PFSK-1 (cell line): ENCODE measurements around the gene RAB3IL1.

Source experiments
- POLR2AphosphoS5 ChIP-seq: IDR thresholded peaks from 2 replicates; pipeline ENCODE4 v1.6.1; 2012; ENCODE audit warnings: low read depth, mild to moderate bottlenecking, control low read depth, low read length, moderate library complexity
- TAF1 ChIP-seq: IDR thresholded peaks from 2 replicates; pipeline ENCODE4 v1.6.1; 2012; ENCODE audit warnings: low read length, control low read depth, borderline replicate concordance; ENCODE audit not compliant: insufficient read depth
- TF ChIP-seq, protein P1 (sequence below), 2 experiments: IDR thresholded peaks; 2 replicates each; pipeline versions ENCODE4 v1.6.1 to v1.8.0; 2011 to 2012; ENCODE audit warnings: low read depth in 2 of 2, low read length in 2 of 2, control low read depth in 1 of 2, inconsistent platforms in 1 of 2, mild to moderate bottlenecking in 1 of 2, moderate library complexity in 1 of 2; ENCODE audit not compliant: insufficient read depth in 1 of 2

DNA sequence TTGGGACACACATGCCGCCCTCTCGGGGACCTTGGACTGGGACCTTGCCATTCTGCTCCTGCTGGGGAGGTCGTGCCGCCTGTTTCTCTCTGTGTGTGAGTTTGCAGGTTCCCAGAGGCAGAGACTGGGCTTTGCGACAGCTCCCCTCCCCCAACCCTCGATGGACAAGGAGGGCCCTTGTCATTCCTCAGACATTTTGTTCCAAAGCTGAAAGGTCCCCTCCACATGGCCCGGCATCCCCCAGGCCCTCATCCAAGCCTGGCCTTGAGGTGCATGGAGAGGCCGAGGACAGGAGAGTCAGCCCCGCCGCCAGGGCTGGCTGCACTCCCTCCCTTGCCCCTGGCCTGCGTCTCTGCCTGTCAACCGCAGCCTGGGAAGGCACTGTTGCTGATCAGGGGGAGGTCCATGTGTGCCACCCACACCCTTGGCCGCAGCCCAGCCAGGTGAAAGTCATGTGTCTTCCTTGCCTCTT, 63.6 kb downstream of the RAB3IL1 start:
- no peak for TF ChIP-seq POLR2AphosphoS5
- TF ChIP-seq, protein P1, sequence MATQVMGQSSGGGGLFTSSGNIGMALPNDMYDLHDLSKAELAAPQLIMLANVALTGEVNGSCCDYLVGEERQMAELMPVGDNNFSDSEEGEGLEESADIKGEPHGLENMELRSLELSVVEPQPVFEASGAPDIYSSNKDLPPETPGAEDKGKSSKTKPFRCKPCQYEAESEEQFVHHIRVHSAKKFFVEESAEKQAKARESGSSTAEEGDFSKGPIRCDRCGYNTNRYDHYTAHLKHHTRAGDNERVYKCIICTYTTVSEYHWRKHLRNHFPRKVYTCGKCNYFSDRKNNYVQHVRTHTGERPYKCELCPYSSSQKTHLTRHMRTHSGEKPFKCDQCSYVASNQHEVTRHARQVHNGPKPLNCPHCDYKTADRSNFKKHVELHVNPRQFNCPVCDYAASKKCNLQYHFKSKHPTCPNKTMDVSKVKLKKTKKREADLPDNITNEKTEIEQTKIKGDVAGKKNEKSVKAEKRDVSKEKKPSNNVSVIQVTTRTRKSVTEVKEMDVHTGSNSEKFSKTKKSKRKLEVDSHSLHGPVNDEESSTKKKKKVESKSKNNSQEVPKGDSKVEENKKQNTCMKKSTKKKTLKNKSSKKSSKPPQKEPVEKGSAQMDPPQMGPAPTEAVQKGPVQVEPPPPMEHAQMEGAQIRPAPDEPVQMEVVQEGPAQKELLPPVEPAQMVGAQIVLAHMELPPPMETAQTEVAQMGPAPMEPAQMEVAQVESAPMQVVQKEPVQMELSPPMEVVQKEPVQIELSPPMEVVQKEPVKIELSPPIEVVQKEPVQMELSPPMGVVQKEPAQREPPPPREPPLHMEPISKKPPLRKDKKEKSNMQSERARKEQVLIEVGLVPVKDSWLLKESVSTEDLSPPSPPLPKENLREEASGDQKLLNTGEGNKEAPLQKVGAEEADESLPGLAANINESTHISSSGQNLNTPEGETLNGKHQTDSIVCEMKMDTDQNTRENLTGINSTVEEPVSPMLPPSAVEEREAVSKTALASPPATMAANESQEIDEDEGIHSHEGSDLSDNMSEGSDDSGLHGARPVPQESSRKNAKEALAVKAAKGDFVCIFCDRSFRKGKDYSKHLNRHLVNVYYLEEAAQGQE (IDR thresholded peaks at IDR 0.05; ENCODE audit: insufficient read depth in 1 of 2, low read depth in 2 of 2, low read length in 2 of 2), result no peak
- TF ChIP-seq TAF1, result no peak
